HG03025 (cell line): ENCODE results near the gene STOML1.
"Not testable (repeated sequence)": the region's sequence is repeated elsewhere in the genome, so short reads cannot be mapped to it uniquely, and the experiment has no call there.

Experiments used
- ATAC-seq: cut with Tn5 transposase; IDR thresholded peaks from one replicate; pipeline ENCODE4 v1.9.1; 2021; ENCODE audit warnings: mild to moderate bottlenecking, moderate library complexity; ENCODE audit not compliant: unreplicated experiment, low FRiP score

The STOML1 gene

GRCh38 chr15:73965758-73966113 is 26.4 kb downstream of the STOML1 start:
- ATAC-seq: no peak

DNA sequence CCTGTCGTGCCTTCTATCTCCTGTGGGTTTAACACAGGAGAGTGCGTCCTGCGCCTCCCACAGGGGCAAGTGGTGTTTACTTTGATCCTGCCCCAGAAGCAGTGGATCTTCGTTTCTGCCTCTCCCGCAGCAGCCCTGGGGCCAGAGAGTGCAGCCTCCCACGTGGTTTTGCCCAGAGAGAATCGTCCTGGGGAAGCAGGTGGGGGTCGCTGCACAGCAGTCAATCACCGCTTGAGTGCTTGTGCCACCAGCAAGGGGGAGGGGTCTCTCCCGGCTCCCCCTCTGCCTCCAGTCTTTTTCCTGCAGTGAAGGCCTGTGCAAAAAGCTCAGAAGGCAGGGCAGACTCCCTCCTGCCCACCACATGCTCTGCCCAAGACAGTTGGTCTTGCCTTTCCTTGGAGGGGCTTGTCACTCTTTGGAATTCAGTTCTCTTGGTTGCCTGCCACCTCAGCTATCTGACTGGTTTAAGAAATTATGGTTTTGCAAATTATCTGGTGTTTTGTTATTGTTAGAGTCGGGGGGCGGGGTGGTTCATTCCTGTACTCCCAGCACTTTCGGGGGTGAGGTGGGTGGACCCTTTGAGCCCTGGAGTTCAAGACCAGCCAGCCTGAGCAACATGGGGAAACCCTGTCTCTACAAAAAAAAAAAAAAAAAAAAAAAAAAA is 26.9 kb downstream of the STOML1 start:
- ATAC-seq: no peak

GRCh38 chr15:73964736-73965093 is 27.4 kb downstream of the STOML1 start:
- ATAC-seq: no peak

DNA sequence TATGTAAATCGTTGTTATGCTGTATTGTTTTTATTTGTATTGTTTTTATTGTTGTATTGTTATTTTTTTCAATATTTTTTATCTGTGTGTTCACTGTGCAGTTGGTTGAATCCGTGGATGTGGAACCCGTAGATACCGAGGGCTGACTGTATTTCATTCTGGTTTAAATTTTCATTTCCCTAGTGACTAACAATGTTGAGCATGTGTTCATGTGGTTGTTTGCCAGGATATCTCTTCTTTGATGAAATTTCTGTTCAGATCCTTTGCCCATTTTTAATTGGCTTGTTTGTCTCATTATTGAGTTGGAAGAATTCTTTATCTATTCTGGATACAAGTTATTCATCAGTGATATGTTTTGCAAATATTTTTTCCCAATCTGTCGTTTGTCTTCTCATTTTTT is 29.7 kb downstream of the STOML1 start:
- no peak for ATAC-seq

- not testable (repeated sequence) for ATAC-seq
Observed at GRCh38 chr15:73960472-73961070, 31.5 kb downstream of the STOML1 start.

DNA sequence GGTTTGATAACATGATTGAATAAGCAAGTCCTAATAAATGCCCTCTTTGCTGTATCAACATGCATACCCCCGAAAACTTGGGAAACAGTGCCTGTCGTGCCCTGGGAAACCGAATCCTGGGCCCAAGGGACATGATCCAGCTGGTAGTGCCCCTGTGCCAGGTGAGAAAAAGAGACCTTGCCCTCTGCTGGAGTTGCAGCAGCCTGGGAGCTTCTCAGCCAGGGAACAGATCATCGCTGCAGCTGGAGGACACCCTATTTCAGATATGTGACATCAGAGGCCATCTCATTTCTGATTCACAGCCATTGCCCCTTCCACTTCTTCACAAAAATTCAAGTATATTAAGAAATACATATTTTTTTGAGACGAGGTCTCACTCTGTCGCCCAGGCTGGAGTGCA is 32.3 kb downstream of the STOML1 start:
- ATAC-seq: no peak

- no peak for ATAC-seq
Observed at GRCh38 chr15:73959012-73959581, 33.0 kb downstream of the STOML1 start.

DNA sequence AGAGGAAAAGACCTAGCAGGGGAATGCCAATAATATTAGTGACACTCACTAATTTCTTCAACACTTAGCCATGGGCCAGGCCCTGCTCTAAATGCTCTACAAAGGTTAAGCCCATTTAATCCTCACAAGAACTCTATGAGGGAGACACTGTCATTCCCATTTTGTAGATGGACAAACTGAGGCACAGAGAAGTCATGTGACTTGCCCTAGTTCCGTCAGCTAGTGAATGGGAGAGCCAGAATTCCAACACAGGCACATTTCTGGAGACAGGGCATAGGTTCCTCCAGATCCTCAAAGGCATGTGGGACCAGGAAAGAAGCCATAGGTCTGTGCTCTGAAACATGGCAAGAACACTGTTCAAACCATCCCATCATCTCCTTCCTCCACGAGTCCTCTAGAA is 34.3 kb downstream of the STOML1 start:
- ATAC-seq: no peak

DNA sequence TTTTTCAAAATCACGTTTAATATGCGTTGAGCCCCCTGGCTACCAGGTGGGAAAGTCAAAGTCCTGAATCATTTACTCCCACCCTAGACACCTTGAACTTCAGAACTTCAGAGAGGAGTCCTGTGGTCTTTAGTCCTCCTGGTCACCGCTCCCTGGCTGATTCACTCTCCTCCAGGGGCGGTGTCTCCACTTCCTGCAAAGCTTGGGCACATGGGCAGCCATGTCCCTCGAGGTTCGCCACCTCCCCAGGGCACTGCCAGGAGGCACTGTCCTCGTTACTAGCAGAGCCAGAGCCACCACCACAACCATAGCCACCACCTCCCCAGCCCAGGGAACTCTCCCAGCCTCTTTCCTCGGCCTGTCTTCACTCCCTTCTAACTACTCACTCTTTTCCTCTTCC is 34.8 kb downstream of the STOML1 start:
- ATAC-seq: no peak

DNA sequence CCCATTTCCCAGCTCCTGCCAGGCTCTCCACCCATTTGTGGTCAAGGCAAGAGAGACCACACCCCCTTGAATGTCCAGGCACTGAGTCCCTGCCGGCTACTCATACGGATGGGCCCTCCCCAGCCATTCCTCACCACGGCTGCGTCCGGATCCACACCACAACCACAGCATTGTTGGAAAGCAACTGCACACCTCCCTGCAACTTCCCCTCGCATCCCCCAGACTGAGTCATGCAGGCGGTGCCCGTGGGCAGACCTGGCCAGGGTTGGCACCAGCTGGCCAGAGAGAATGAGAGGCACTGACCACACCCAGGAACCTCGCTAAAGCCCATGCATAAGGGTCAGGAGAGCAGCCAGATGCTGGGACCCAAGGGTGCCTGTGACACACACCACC is 35.4 kb downstream of the STOML1 start:
- no peak for ATAC-seq

GRCh38 chr15:73955861-73956742 is 36.0 kb downstream of the STOML1 start:
- ATAC-seq: no peak

GRCh38 chr15:73955326-73955725 is 36.8 kb downstream of the STOML1 start:
- ATAC-seq: no peak

GRCh38 chr15:73954188-73955145 is 37.6 kb downstream of the STOML1 start:
- ATAC-seq: no peak

DNA sequence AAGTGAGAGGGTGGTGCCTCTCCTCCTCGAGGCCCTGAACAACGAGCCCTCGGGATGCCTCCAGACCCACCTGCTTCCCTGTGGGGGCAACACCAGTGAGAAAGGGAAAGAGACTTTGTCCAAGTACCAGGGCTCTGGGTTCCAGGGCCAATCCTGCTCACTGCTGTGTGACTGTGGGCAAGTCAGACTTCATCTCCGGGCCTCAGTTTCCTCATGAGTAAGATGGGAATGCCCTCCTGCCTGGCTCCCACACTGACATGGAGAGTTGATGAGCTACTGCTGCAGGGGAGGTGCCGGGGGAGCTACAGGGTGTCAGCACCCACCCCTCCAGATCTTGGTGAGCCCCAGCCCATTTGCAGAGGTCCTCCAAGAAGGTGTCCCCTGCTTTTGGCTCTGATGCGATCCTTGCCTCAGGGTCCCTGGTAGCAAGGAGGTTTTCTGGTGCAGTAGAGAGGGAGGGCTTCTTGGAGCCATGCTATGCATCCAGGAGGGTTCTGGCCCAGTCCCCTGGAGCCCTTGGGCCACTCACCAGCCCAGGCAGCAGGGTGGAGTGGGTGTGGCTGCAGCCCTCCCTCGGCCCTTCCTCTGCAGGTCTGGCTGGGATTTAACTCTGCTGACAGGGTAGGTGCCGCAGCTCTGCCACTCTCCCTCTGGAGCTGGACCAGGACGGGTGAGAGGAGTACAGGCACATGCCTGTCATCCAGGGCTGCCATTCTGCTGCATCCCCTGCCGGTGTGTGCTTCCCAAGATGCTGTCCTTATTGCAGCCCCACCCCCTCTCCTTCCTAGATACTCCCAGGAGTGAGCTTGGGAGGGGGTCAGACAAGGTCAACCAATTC is 39.0 kb downstream of the STOML1 start:
- ATAC-seq: no peak

- ATAC-seq: no peak
Observed at GRCh38 chr15:73952171-73952912, 39.8 kb downstream of the STOML1 start.

DNA sequence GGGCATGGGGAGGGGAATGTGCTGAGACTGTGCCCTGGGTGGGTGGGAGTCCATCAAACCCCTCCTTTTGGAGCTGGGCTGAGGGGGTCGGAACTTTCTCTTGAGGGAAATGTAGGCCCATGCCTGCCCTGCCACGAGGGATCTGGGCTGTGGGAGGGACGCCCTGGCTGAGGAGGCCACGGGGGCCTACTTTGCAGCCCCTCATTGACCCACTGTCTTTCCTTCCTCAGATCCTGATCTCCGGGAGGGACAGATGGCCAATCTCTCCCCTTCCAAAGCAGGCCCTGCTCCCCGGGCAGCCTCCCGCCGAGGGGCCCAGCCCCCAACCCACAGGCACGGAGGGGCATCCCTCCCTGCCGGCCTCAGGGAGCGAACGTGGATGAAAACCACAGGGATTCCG is 40.5 kb downstream of the STOML1 start:
- no peak for ATAC-seq

GRCh38 chr15:73950831-73951561 is 41.1 kb downstream of the STOML1 start:
- no peak for ATAC-seq

- no peak for ATAC-seq
Observed at GRCh38 chr15:73950479-73950830, 41.6 kb downstream of the STOML1 start.
